OCI-LY1 (cell line): ENCODE data around the gene ESR1.

Experiments used
- H2AFZ ChIP-seq: fragments of 200-600 bp; sonication (generic), shearing (Covaris generic); 2 replicates; pipeline ENCODE4 v1.6.0; 2014; ENCODE audit warnings: antibody characterized with exemption, mild to moderate bottlenecking, low read length
- H3F3A ChIP-seq: fragments of 200-600 bp; sonication (generic), shearing (Covaris generic); 2 replicates; pipeline ENCODE4 v1.6.0; 2014; ENCODE audit warnings: mild to moderate bottlenecking, antibody characterized with exemption, low read length, moderate library complexity; ENCODE audit not compliant: insufficient read depth
- H3K27ac ChIP-seq: fragments of 200-600 bp; sonication (generic); 2 replicates; pipeline ENCODE4 v1.5.1; 2014; ENCODE audit warnings: low read length, mixed run types, mild to moderate bottlenecking, low read depth; ENCODE audit not compliant: poor library complexity, severe bottlenecking
- H3K27me3 ChIP-seq: fragments of 200-600 bp; sonication (generic); 2 replicates; pipeline ENCODE4 v1.6.0; 2014; ENCODE audit warnings: antibody characterized with exemption, mild to moderate bottlenecking, low read length, moderate library complexity; ENCODE audit not compliant: insufficient read depth
- H3K36me3 ChIP-seq: fragments of 200-600 bp; sonication (generic); 2 replicates; pipeline ENCODE4 v1.6.1; 2014; ENCODE audit warnings: mild to moderate bottlenecking, antibody characterized with exemption, low read length, moderate library complexity, mixed read lengths; ENCODE audit not compliant: insufficient read depth
- H3K4me1 ChIP-seq: fragments of 200-600 bp; sonication (generic); 2 replicates; pipeline ENCODE4 v1.5.1; 2014; ENCODE audit warnings: mild to moderate bottlenecking, low read length, moderate library complexity; ENCODE audit not compliant: insufficient read depth, severe bottlenecking
- H3K4me2 ChIP-seq: fragments of 200-600 bp; sonication (generic), shearing (Covaris generic); 2 replicates; pipeline ENCODE4 v1.6.1; 2014; ENCODE audit warnings: low read length
- H3K4me3 ChIP-seq: fragments of 200-600 bp; sonication (generic); 2 replicates; pipeline ENCODE4 v1.5.1; 2014; ENCODE audit warnings: low read length, low read depth, mild to moderate bottlenecking, mixed read lengths; ENCODE audit not compliant: poor library complexity, severe bottlenecking
- H3K79me2 ChIP-seq: fragments of 200-600 bp; shearing (Covaris generic); 2 replicates; pipeline ENCODE4 v1.6.1; 2016; ENCODE audit warnings: mixed run types, low read length, mixed read lengths; ENCODE audit not compliant: insufficient read depth
- H3K9ac ChIP-seq: fragments of 200-600 bp; sonication (generic), shearing (Covaris generic); 2 replicates; pipeline ENCODE4 v1.6.1; 2014; ENCODE audit warnings: mild to moderate bottlenecking, low read length, mixed read lengths
- H3K9me2 ChIP-seq: fragments of 200-600 bp; sonication (generic), shearing (Covaris generic); 2 replicates; pipeline ENCODE4 v1.6.1; 2014; ENCODE audit warnings: low read depth, mild to moderate bottlenecking, low read length, mixed read lengths
- H3K9me3 ChIP-seq: fragments of 200-600 bp; shearing (Covaris generic); 2 replicates; pipeline ENCODE4 v1.6.1; 2014; ENCODE audit warnings: low read length, mixed read lengths
- H4K20me1 ChIP-seq: fragments of 200-600 bp; sonication (generic), shearing (Covaris generic); 2 replicates; pipeline ENCODE4 v1.6.0; 2016; ENCODE audit warnings: mild to moderate bottlenecking, low read length; ENCODE audit not compliant: insufficient read depth
- CTCF ChIP-seq: fragments of 200-600 bp; sonication (generic), shearing (Covaris generic); IDR thresholded peaks from 2 replicates; pipeline ENCODE4 v1.5.1; 2017; ENCODE audit warnings: mild to moderate bottlenecking, antibody characterized with exemption, low read length, moderate library complexity, mixed read lengths
- EZH2 ChIP-seq: fragments of 200-600 bp; sonication (generic), shearing (Covaris generic); IDR thresholded peaks from 2 replicates; pipeline ENCODE4 v1.8.0; 2017; ENCODE audit warnings: borderline replicate concordance, mixed run types, mild to moderate bottlenecking, antibody characterized with exemption, low read length, moderate library complexity, mixed read lengths

The ESR1 gene

GRCh38 chr6:152091851-152092341 is 284.4 kb downstream of the ESR1 start:
- no peak overlapping the region for H3K4me3 ChIP-seq
- no peaks in the 10 kb centered on the region for H3K79me2 ChIP-seq
- no peaks in the 10 kb centered on the region for H3F3A ChIP-seq
- H3K9me2 ChIP-seq, result no peaks in the 10 kb centered on the region
- H3K27me3 ChIP-seq, result no peaks in the 10 kb centered on the region
- TF ChIP-seq CTCF, result no peak
- no peak for TF ChIP-seq EZH2
- H4K20me1 ChIP-seq, result no peaks in the 10 kb centered on the region
- no peak overlapping the region for H3K9ac ChIP-seq
- no peaks in the 10 kb centered on the region for H3K9me3 ChIP-seq
- no peaks in the 10 kb centered on the region for H3K36me3 ChIP-seq
- H3K4me1 ChIP-seq, result no peaks in the 10 kb centered on the region
- no peak overlapping the region for H3K27ac ChIP-seq
- H2AFZ ChIP-seq, result no peak overlapping the region
- H3K4me2 ChIP-seq, result no peak overlapping the region

GRCh38 chr6:152093711-152094110 is 286.2 kb downstream of the ESR1 start:
- no peak overlapping the region for H3K9ac ChIP-seq
- no peaks in the 10 kb centered on the region for H3K9me2 ChIP-seq
- H3K27me3 ChIP-seq, result no peaks in the 10 kb centered on the region
- H3K9me3 ChIP-seq, result no peaks in the 10 kb centered on the region
- no peaks in the 10 kb centered on the region for H3F3A ChIP-seq
- H3K79me2 ChIP-seq, result no peaks in the 10 kb centered on the region
- no peak overlapping the region for H3K4me3 ChIP-seq
- H3K27ac ChIP-seq, result no peak overlapping the region
- H2AFZ ChIP-seq, result no peak overlapping the region
- H3K36me3 ChIP-seq, result no peaks in the 10 kb centered on the region
- H4K20me1 ChIP-seq, result no peaks in the 10 kb centered on the region
- TF ChIP-seq EZH2, result no peak
- TF ChIP-seq CTCF, result no peak
- H3K4me2 ChIP-seq, result no peak overlapping the region
- no peaks in the 10 kb centered on the region for H3K4me1 ChIP-seq

- Histone ChIP-seq H3K79me2 (no peaks in the 10 kb centered on the region), H3K4me3 (no peak overlapping the region), H3K9me2 (no peaks in the 10 kb centered on the region), H2AFZ (no peak overlapping the region), H4K20me1 (no peaks in the 10 kb centered on the region), H3K9me3 (no peaks in the 10 kb centered on the region), H3K4me1 (no peaks in the 10 kb centered on the region), H3F3A (no peaks in the 10 kb centered on the region), H3K27me3 (no peaks in the 10 kb centered on the region), H3K9ac (no peak overlapping the region), H3K27ac (no peak overlapping the region), H3K4me2 (no peak overlapping the region), H3K36me3 (no peaks in the 10 kb centered on the region)
- no peak for TF ChIP-seq CTCF
These were observed 286.8 kb downstream of the ESR1 start for GRCh38 chr6:152094276-152094675.
